HepG2 (cell line): ENCODE results near the gene ZMYND10. TPM values are rescaled to one million over a fixed set of nuclear protein-coding genes. Genes with fewer than 3 reads are reported as not detected.

Experiments used
- CBX1 ChIP-seq: IDR thresholded peaks from one replicate; pipeline ENCODE4 v1.6.1; 2016; ENCODE audit warnings: antibody characterized with exemption, low read depth
- GFI1 ChIP-seq: sonication (generic); formaldehyde crosslinking; IDR thresholded peaks from 2 replicates; pipeline ENCODE4 v1.5.0; 2020; ENCODE audit warnings: missing genetic modification reagents, mild to moderate bottlenecking, borderline replicate concordance
- HNRNPLL ChIP-seq: fragments of 200-400 bp; formaldehyde crosslinking; IDR thresholded peaks from 2 replicates; pipeline ENCODE4 v1.6.1; 2017; ENCODE audit warnings: mild to moderate bottlenecking, low read depth, low read length; ENCODE audit not compliant: poor library complexity, severe bottlenecking
- IKZF1 ChIP-seq: fragments of 450-650 bp; IDR thresholded peaks from 2 replicates; pipeline ENCODE4 v1.7.1; 2016
- NCOA1 ChIP-seq: sonication (generic); formaldehyde crosslinking; IDR thresholded peaks from 2 replicates; pipeline ENCODE4 v1.9.0; 2021; ENCODE audit warnings: missing genetic modification reagents
- NPAS2 ChIP-seq: sonication (generic); formaldehyde crosslinking; IDR thresholded peaks from 2 replicates; pipeline ENCODE4 v1.8.0; 2022; ENCODE audit warnings: mild to moderate bottlenecking, missing genetic modification reagents, borderline replicate concordance
- PPARG ChIP-seq: conservative IDR thresholded peaks from 2 replicates; pipeline ENCODE4 v1.6.1; 2016; ENCODE audit warnings: missing biosample characterization, missing genetic modification reagents
- SETDB1 ChIP-seq: sonication (generic); formaldehyde crosslinking; IDR thresholded peaks from 2 replicates; pipeline ENCODE4 v1.5.1; 2020; ENCODE audit warnings: missing genetic modification reagents, mild to moderate bottlenecking, borderline replicate concordance
- STAG1 ChIP-seq: sonication (generic); formaldehyde crosslinking; IDR thresholded peaks from 2 replicates; pipeline ENCODE4 v1.4.0; 2020; ENCODE audit warnings: missing genetic modification reagents
- TAF15 ChIP-seq: fragments of 200-400 bp; formaldehyde crosslinking; IDR thresholded peaks from one replicate; pipeline ENCODE4 v1.6.1; 2018; ENCODE audit warnings: mild to moderate bottlenecking, low read depth, low read length; ENCODE audit not compliant: poor library complexity, severe bottlenecking
- ZMYM4 ChIP-seq: sonication (generic); formaldehyde crosslinking; IDR thresholded peaks from 2 replicates; pipeline ENCODE4 v1.8.1; 2023; ENCODE audit warnings: mild to moderate bottlenecking, missing genetic modification reagents
- ZNF326 ChIP-seq: sonication (generic); formaldehyde crosslinking; IDR thresholded peaks from 2 replicates; pipeline ENCODE4 v1.4.0; 2020; ENCODE audit warnings: missing genetic modification reagents, borderline replicate concordance
- ZNF556 ChIP-seq: sonication (generic); formaldehyde crosslinking; IDR thresholded peaks from 2 replicates; pipeline ENCODE4 v1.4.0; 2020; ENCODE audit warnings: mild to moderate bottlenecking, missing genetic modification reagents, borderline replicate concordance
- ZNF747 ChIP-seq: sonication (generic); formaldehyde crosslinking; IDR thresholded peaks from 2 replicates; pipeline ENCODE4 v1.8.1; 2023; ENCODE audit warnings: missing genetic modification reagents, mild to moderate bottlenecking, borderline replicate concordance
- polyA plus RNA-seq, 8 experiments: library from polyadenylated mRNA; depleted of rRNA in 3 of 8; stranded (reverse) in 7 of 8; unstranded in 1 of 8; fragments of >200 nt; fragmentation: Illumina TruSeq in 4 of 8; extraction: Trizol in 4 of 8; gene quantifications; 2 replicates each; pipeline versions ENCODE4 v1.2.1 to v1.2.3, GENCODE V29; 2011 to 2016; ENCODE audit warnings: low read depth in 4 of 8, missing spikeins in 1 of 8, mixed read lengths in 1 of 8; ENCODE audit not compliant: insufficient read depth in 1 of 8
- total RNA-seq, 5 experiments: library from RNA; depleted of rRNA; stranded (reverse); fragments of >200 nt; fragmentation: Illumina TruSeq; extraction: Trizol; gene quantifications; 2 replicates each; pipeline ENCODE4 v1.2.3, GENCODE V29; 2016; ENCODE audit warnings: low read depth in 1 of 5
- TF ChIP-seq, protein P1 (sequence below): sonication (generic); formaldehyde crosslinking; IDR thresholded peaks from 2 replicates; pipeline ENCODE4 v1.8.1; 2023; ENCODE audit warnings: mild to moderate bottlenecking, missing genetic modification reagents, borderline replicate concordance
- TF ChIP-seq, protein P2 (sequence below): sonication (generic); formaldehyde crosslinking; IDR thresholded peaks from 2 replicates; pipeline ENCODE4 v1.4.0; 2020; ENCODE audit warnings: missing genetic modification reagents
- TF ChIP-seq, protein P3 (sequence below): sonication (generic); formaldehyde crosslinking; IDR thresholded peaks from 2 replicates; pipeline ENCODE4 v1.4.0; 2020; ENCODE audit warnings: low read depth, mild to moderate bottlenecking, missing genetic modification reagents
- TF ChIP-seq, protein P4 (sequence below): sonication (generic); formaldehyde crosslinking; IDR thresholded peaks from 2 replicates; pipeline ENCODE4 v1.5.0; 2020; ENCODE audit warnings: missing genetic modification reagents
- TF ChIP-seq, protein P5 (sequence below): sonication (generic); formaldehyde crosslinking; IDR thresholded peaks from 2 replicates; pipeline ENCODE4 v1.9.0; 2021; ENCODE audit warnings: mild to moderate bottlenecking, missing genetic modification reagents

The ZMYND10 gene
- total and polyA plus RNA-seq, 2 of the 13 experiments (the other 11 are each of a cell fraction or from before 2014, with no cell fraction given) = 0.60 to 0.74 TPM

DNA sequence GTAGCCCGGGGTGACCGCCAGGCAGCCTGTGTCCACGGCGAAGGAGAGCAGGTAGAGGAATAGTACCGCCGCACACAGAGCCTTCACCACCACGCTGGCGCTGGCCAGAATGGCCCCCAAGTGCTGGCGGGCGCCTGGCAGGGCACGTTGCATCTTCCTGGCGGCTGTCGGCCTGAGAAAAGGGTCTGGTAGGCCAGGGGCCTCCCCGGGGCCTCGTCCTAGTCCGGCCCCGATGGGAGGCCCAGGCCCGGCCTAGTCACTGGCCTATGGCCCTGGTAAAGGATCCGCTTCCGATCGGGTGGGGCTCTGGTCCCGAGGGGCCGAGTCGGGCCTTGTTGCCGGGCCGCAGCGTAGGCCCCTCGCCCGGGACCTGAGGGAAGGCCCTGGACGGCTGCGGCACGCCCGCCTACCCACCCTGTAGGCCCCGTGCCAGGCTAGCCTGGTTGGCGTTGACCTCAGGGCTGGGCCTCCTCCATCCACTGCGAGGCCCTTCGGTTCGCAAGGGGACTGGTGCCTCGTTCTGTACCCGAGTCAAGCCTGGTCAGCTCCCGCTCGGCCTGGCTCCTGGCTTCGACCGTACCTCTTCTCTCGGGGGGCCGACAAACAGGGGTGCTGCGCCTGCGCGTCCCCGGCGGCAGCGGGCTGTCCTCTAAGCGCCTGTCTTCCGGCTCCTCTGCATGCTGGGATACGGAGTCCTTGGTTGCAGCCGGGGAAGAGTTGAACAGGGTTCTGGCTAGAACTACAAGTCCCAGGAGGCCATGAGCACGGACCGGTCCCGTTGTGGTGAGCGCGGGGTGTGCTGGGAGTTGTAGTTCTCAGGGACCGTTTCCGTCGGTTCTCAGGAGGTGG lies 13.6 kb upstream of the ZMYND10 start, which contains the start of gene TMEM115 (continued):
- TF ChIP-seq, protein P1, sequence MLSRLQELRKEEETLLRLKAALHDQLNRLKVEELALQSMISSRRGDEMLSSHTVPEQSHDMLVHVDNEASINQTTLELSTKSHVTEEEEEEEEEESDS (CRISPR knock-in tag) = no peak
- TF ChIP-seq, protein P2, sequence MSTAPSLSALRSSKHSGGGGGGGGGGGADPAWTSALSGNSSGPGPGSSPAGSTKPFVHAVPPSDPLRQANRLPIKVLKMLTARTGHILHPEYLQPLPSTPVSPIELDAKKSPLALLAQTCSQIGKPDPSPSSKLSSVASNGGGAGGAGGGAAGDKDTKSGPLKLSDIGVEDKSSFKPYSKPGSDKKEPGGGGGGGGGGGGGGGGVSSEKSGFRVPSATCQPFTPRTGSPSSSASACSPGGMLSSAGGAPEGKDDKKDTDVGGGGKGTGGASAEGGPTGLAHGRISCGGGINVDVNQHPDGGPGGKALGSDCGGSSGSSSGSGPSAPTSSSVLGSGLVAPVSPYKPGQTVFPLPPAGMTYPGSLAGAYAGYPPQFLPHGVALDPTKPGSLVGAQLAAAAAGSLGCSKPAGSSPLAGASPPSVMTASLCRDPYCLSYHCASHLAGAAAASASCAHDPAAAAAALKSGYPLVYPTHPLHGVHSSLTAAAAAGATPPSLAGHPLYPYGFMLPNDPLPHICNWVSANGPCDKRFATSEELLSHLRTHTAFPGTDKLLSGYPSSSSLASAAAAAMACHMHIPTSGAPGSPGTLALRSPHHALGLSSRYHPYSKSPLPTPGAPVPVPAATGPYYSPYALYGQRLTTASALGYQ (CRISPR knock-in tag) = no peak
- TF ChIP-seq ZNF326 = no peak
- TF ChIP-seq HNRNPLL = peak; percentile 55
- TF ChIP-seq STAG1 (CRISPR knock-in tag) = no peak
- no peak for TF ChIP-seq ZNF747 (CRISPR knock-in tag)
- no peak; the same call in 1 of the 2 replicates for TF ChIP-seq GFI1 (CRISPR knock-in tag)
- TF ChIP-seq, protein P3, sequence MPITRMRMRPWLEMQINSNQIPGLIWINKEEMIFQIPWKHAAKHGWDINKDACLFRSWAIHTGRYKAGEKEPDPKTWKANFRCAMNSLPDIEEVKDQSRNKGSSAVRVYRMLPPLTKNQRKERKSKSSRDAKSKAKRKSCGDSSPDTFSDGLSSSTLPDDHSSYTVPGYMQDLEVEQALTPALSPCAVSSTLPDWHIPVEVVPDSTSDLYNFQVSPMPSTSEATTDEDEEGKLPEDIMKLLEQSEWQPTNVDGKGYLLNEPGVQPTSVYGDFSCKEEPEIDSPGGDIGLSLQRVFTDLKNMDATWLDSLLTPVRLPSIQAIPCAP = no peak
- no peak for TF ChIP-seq SETDB1 (CRISPR knock-in tag)
- TF ChIP-seq, protein P4, sequence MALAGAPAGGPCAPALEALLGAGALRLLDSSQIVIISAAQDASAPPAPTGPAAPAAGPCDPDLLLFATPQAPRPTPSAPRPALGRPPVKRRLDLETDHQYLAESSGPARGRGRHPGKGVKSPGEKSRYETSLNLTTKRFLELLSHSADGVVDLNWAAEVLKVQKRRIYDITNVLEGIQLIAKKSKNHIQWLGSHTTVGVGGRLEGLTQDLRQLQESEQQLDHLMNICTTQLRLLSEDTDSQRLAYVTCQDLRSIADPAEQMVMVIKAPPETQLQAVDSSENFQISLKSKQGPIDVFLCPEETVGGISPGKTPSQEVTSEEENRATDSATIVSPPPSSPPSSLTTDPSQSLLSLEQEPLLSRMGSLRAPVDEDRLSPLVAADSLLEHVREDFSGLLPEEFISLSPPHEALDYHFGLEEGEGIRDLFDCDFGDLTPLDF = no peak
- peak; percentile 53; the same call in 1 of the 2 replicates for TF ChIP-seq NCOA1 (CRISPR knock-in tag)
- no peak for TF ChIP-seq NPAS2 (CRISPR knock-in tag)
- no peak for TF ChIP-seq PPARG
- no peak for TF ChIP-seq IKZF1
- TF ChIP-seq CBX1 = peak; percentile 26
- no peak for TF ChIP-seq ZMYM4 (CRISPR knock-in tag)
- peak; percentile 36; the same call in 1 of the 2 replicates for TF ChIP-seq ZNF556 (CRISPR knock-in tag)
- TF ChIP-seq TAF15 = no peak
- TF ChIP-seq, protein P5, sequence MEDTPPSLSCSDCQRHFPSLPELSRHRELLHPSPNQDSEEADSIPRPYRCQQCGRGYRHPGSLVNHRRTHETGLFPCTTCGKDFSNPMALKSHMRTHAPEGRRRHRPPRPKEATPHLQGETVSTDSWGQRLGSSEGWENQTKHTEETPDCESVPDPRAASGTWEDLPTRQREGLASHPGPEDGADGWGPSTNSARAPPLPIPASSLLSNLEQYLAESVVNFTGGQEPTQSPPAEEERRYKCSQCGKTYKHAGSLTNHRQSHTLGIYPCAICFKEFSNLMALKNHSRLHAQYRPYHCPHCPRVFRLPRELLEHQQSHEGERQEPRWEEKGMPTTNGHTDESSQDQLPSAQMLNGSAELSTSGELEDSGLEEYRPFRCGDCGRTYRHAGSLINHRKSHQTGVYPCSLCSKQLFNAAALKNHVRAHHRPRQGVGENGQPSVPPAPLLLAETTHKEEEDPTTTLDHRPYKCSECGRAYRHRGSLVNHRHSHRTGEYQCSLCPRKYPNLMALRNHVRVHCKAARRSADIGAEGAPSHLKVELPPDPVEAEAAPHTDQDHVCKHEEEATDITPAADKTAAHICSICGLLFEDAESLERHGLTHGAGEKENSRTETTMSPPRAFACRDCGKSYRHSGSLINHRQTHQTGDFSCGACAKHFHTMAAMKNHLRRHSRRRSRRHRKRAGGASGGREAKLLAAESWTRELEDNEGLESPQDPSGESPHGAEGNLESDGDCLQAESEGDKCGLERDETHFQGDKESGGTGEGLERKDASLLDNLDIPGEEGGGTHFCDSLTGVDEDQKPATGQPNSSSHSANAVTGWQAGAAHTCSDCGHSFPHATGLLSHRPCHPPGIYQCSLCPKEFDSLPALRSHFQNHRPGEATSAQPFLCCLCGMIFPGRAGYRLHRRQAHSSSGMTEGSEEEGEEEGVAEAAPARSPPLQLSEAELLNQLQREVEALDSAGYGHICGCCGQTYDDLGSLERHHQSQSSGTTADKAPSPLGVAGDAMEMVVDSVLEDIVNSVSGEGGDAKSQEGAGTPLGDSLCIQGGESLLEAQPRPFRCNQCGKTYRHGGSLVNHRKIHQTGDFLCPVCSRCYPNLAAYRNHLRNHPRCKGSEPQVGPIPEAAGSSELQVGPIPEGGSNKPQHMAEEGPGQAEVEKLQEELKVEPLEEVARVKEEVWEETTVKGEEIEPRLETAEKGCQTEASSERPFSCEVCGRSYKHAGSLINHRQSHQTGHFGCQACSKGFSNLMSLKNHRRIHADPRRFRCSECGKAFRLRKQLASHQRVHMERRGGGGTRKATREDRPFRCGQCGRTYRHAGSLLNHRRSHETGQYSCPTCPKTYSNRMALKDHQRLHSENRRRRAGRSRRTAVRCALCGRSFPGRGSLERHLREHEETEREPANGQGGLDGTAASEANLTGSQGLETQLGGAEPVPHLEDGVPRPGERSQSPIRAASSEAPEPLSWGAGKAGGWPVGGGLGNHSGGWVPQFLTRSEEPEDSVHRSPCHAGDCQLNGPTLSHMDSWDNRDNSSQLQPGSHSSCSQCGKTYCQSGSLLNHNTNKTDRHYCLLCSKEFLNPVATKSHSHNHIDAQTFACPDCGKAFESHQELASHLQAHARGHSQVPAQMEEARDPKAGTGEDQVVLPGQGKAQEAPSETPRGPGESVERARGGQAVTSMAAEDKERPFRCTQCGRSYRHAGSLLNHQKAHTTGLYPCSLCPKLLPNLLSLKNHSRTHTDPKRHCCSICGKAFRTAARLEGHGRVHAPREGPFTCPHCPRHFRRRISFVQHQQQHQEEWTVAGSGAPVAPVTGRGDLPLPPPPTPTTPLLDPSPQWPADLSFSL (CRISPR knock-in tag) = no peak
